Activated CD4-positive, alpha-beta T cell treated with anti-CD3 and anti-CD28 coated beads, Interleukin-2, amount 50 U/mL, for 4 hours (primary cell): Measurements from ENCODE around the gene GALNT4.

Experiments
- DNase-seq, 2 experiments: peaks; one replicate each; pipeline ENCODE4 v3.0.0-alpha.2; 2020

GALNT4 gene

DNA sequence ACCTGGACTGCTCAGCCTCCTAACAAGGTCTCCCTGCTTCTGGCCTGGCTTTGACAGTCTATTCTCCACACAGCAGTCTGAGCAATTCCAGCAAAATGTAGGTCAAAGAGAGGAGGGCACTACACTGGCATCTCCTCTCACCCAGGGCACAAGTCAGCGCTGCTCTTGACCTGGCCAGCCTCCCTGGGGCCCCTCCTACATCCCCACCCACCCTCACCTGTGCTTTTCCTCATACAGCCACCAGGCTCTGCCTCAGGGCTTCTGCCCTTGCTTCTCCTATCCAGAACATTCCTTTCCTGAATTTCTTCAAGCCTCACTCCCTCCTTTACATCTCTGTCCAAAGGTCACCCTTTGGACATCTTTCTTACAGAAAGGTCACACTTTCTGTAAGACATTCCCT, 33.7 kb downstream of the GALNT4 start:
- DNase-seq: no peak

GRCh38 chr12:89486264-89486663, 38.3 kb downstream of the GALNT4 start:
- no peak for DNase-seq

DNA sequence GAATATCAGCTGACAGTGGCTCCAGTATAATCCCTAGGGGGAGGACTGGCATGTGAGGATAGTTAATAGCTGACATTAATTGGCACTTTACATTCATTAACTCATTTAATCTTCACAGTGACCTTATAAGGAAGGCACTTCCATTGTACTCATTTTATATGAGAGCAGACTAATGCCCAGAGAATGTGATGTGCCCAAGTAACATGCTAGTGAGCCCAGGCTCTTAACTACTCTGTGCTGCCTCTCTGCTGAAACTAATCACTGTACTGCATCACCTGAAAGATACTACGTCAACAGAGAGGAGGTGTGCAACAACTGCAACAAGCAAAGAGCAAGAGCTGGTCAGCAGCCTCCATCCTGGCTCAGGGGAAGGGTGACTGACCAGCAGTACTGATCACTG, 40.1 kb downstream of the GALNT4 start:
- DNase-seq: no peak

GRCh38 chr12:89481213-89481914, 43.2 kb downstream of the GALNT4 start:
- DNase-seq: no peak

DNA sequence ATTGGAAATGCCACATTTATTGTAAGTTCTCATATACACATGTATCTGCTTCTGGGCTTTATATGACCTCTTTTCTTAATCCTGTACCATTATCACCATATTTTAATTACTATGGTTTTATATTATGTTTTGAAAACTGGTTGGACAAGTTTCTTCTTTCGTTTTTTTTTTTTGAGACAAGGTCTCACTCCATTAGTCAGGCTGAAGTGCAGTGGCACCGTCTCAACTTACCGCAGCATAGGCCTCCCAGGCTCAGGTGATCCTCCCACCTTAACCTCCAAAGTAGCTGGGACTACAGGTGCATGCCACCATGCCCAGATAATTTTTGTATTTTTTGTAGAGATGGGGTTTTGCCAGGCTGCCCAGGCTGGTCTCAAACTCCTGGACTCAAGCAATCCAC, 44.6 kb downstream of the GALNT4 start:
- DNase-seq: no peak

- no peak for DNase-seq
Observed at GRCh38 chr12:89477633-89478279, 46.8 kb downstream of the GALNT4 start.

GRCh38 chr12:89476904-89477595, 47.5 kb downstream of the GALNT4 start:
- DNase-seq: no peak

DNA sequence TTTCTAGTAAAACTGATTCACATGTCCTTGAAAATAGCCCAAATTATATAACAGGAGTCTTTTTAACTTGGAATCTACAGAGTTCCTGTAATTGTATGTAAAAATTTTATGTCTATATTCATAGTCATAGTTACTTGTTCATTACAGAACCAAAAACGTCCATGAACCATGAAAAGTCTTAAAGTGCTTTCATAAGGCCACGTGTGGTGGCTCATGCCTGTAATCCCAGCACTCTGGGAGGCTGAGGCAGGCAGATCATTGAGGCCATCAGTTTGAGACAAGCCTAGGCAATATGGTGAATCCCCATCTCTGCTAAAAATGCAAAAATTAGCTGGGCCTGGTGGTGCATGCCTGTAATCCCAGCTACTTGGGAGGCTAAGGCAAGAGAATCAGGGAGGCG, 48.4 kb downstream of the GALNT4 start:
- no peak for DNase-seq

GRCh38 chr12:89475203-89475990, 49.2 kb downstream of the GALNT4 start:
- DNase-seq: no peak

GRCh38 chr12:89474615-89475014, 50.0 kb downstream of the GALNT4 start:
- no peak for DNase-seq
